Mesenchymal stem cell (in vitro differentiated cells and primary cell): Measurements from ENCODE around the gene NUBPL.

Source experiments
- DNase-seq: peaks from one replicate; pipeline ENCODE4 v3.0.0-alpha.2; 2013
- H2AFZ ChIP-seq: one replicate; pipeline ENCODE4 v1.6.1; 2013; ENCODE audit warnings: low read depth, mild to moderate bottlenecking, control low read depth, inconsistent platforms, low read length, moderate library complexity
- H2AK5ac ChIP-seq: 2 replicates; pipeline ENCODE4 v1.6.1; 2013; ENCODE audit warnings: low read length, moderate library complexity, mild to moderate bottlenecking, inconsistent platforms; ENCODE audit not compliant: severe bottlenecking
- H2BK120ac ChIP-seq: one replicate; pipeline ENCODE4 v1.6.1; 2013; ENCODE audit warnings: low read depth, mild to moderate bottlenecking, inconsistent platforms, low read length, moderate library complexity
- H2BK12ac ChIP-seq, 2 experiments: one replicate each; pipeline ENCODE4 v1.6.1; 2013; ENCODE audit warnings: inconsistent platforms in 2 of 2, low read length in 2 of 2, mild to moderate bottlenecking in 2 of 2, moderate library complexity in 2 of 2, control low read depth in 1 of 2
- H2BK15ac ChIP-seq: one replicate; pipeline ENCODE4 v1.6.1; 2013; ENCODE audit warnings: mild to moderate bottlenecking, low read depth, inconsistent platforms; ENCODE audit not compliant: poor library complexity, severe bottlenecking
- H2BK5ac ChIP-seq: 2 replicates; pipeline ENCODE4 v1.6.1; 2013; ENCODE audit warnings: low read depth, mild to moderate bottlenecking, low read length, control low read depth, inconsistent platforms; ENCODE audit not compliant: poor library complexity, severe bottlenecking
- H3K14ac ChIP-seq, 2 experiments: one replicate each; pipeline ENCODE4 v1.6.1; 2013; ENCODE audit warnings: inconsistent platforms in 2 of 2, low read length in 2 of 2, control low read depth in 1 of 2, mild to moderate bottlenecking in 1 of 2, moderate library complexity in 1 of 2
- H3K18ac ChIP-seq, 2 experiments: one replicate each; pipeline ENCODE4 v1.6.1; 2013; ENCODE audit warnings: inconsistent platforms in 2 of 2, low read length in 2 of 2, control low read depth in 1 of 2, low read depth in 1 of 2, mild to moderate bottlenecking in 1 of 2
- H3K23ac ChIP-seq, 2 experiments: one replicate each; pipeline ENCODE4 v1.6.1; 2013; ENCODE audit warnings: inconsistent platforms in 2 of 2, low read length in 2 of 2, mild to moderate bottlenecking in 2 of 2, moderate library complexity in 2 of 2, control low read depth in 1 of 2
- H3K27ac ChIP-seq: 2 replicates; pipeline ENCODE4 v1.5.1; 2013; ENCODE audit warnings: mild to moderate bottlenecking, moderate library complexity, low read length, control low read depth, inconsistent platforms; ENCODE audit not compliant: poor library complexity, severe bottlenecking
- H3K27me3 ChIP-seq, 2 experiments: 2 replicates each; pipeline versions ENCODE4 v1.6.1 to v1.7.0; 2013; ENCODE audit warnings: low read length in 2 of 2, mild to moderate bottlenecking in 2 of 2, moderate library complexity in 2 of 2, control low read depth in 1 of 2, inconsistent platforms in 1 of 2; ENCODE audit not compliant: control insufficient read depth in 1 of 2, insufficient read depth in 1 of 2
- H3K36me3 ChIP-seq, 2 experiments: 2 replicates each; pipeline versions ENCODE4 v1.6.1 to v1.7.0; 2013; ENCODE audit warnings: low read length in 2 of 2, control low read depth in 1 of 2, inconsistent platforms in 1 of 2, low read depth in 1 of 2, mild to moderate bottlenecking in 1 of 2; ENCODE audit not compliant: insufficient read depth in 2 of 2, control insufficient read depth in 1 of 2
- H3K4ac ChIP-seq, 2 experiments: one replicate each; pipeline ENCODE4 v1.6.1; 2013; ENCODE audit warnings: inconsistent platforms in 2 of 2, low read length in 2 of 2, mild to moderate bottlenecking in 2 of 2, moderate library complexity in 2 of 2, control low read depth in 1 of 2, low read depth in 1 of 2
- H3K4me1 ChIP-seq: 2 replicates; pipeline ENCODE4 v1.6.1; 2013; ENCODE audit warnings: low read depth, low read length, control low read depth; ENCODE audit not compliant: control insufficient read depth, insufficient read depth
- H3K4me2 ChIP-seq: 2 replicates; pipeline ENCODE4 v1.6.1; 2013; ENCODE audit warnings: low read length, mild to moderate bottlenecking, inconsistent platforms; ENCODE audit not compliant: poor library complexity, severe bottlenecking
- H3K4me3 ChIP-seq, 2 experiments: 2 replicates each; pipeline versions ENCODE4 v1.5.1 to v1.7.0; 2013; ENCODE audit warnings: low read length in 2 of 2, mild to moderate bottlenecking in 2 of 2, control low read depth in 1 of 2, low read depth in 1 of 2; ENCODE audit not compliant: insufficient read depth in 1 of 2
- H3K79me1 ChIP-seq: replicated peaks from 2 replicates; pipeline ENCODE4 v1.6.1; 2013; ENCODE audit warnings: mild to moderate bottlenecking, control low read depth, low read length, inconsistent platforms; ENCODE audit not compliant: poor library complexity, severe bottlenecking
- H3K9ac ChIP-seq: 2 replicates; pipeline ENCODE4 v1.7.0; 2013; ENCODE audit warnings: mild to moderate bottlenecking, low read length, moderate library complexity
- H3K9me3 ChIP-seq: 2 replicates; pipeline ENCODE4 v1.7.0; 2013; ENCODE audit warnings: mild to moderate bottlenecking, low read length; ENCODE audit not compliant: control insufficient read depth
- H4K8ac ChIP-seq: one replicate; pipeline ENCODE4 v1.6.1; 2013; ENCODE audit warnings: inconsistent platforms, mild to moderate bottlenecking, low read length, moderate library complexity
- H4K91ac ChIP-seq: one replicate; pipeline ENCODE4 v1.6.1; 2013; ENCODE audit warnings: mild to moderate bottlenecking, low read length, inconsistent platforms
- WGBS: methylation state at CpG from one replicate; pipeline ENCODE4 v1.1.7; 2013; ENCODE audit warnings: mixed read lengths; 5-methylcytosine and 5-hydroxymethylcytosine counted together

The NUBPL gene

GRCh38 chr14:31659278-31659677 is 98.1 kb downstream of the NUBPL start:
- Histone ChIP-seq H3K36me3 (no peaks in the 10 kb centered on the region), H3K27me3 (no peaks in the 10 kb centered on the region), H3K27ac (no peak overlapping the region), H3K4me2 (no peak overlapping the region), H3K9me3 (peaks cover 5% of the 10 kb centered on the region), H2BK5ac (no peak overlapping the region), H3K9ac (no peak overlapping the region), H2BK120ac (no peak overlapping the region), H2BK12ac (no peak overlapping the region), H3K4ac (no peak overlapping the region), H2AFZ (no peak overlapping the region), H3K14ac (no peak overlapping the region), H3K4me1 (no peaks in the 10 kb centered on the region), H3K79me1 (no peaks in the 10 kb centered on the region), H4K91ac (no peak overlapping the region), H3K4me3 (no peak overlapping the region), H3K18ac (no peak overlapping the region), H2BK15ac (no peak overlapping the region), H2AK5ac (no peak overlapping the region), H4K8ac (no peak overlapping the region), H3K23ac (no peak overlapping the region)
- DNase-seq = no peak
- WGBS = no CpG with 5 or more reads among the region's 1 CpG

- Histone ChIP-seq H2AK5ac (no peak overlapping the region), H2BK5ac (no peak overlapping the region), H3K4me3 (no peak overlapping the region)
These were observed 99.0 kb downstream of the NUBPL start for GRCh38 chr14:31660191-31660590.

GRCh38 chr14:31660728-31661127 is 99.5 kb downstream of the NUBPL start:
- H2AK5ac ChIP-seq = no peak overlapping the region
- no peak overlapping the region for H3K4ac ChIP-seq
- no peak for DNase-seq
- H4K8ac ChIP-seq = no peak overlapping the region
- no peaks in the 10 kb centered on the region for H3K4me1 ChIP-seq
- H3K4me3 ChIP-seq = no peak overlapping the region
- no peak overlapping the region for H3K4me2 ChIP-seq
- WGBS = no CpG with 5 or more reads among the region's 1 CpG
- no peak overlapping the region for H2BK120ac ChIP-seq
- H3K36me3 ChIP-seq = no peaks in the 10 kb centered on the region
- no peak overlapping the region for H3K9ac ChIP-seq
- H2BK5ac ChIP-seq = no peak overlapping the region
- H2BK12ac ChIP-seq = no peak overlapping the region
- no peak overlapping the region for H3K18ac ChIP-seq
- H3K79me1 ChIP-seq = no peaks in the 10 kb centered on the region
- H3K9me3 ChIP-seq = no peaks in the 10 kb centered on the region
- H3K27me3 ChIP-seq = no peaks in the 10 kb centered on the region
- no peak overlapping the region for H3K14ac ChIP-seq
- no peak overlapping the region for H2AFZ ChIP-seq
- no peak overlapping the region for H2BK15ac ChIP-seq
- H3K27ac ChIP-seq = no peak overlapping the region
- no peak overlapping the region for H4K91ac ChIP-seq
- H3K23ac ChIP-seq = no peak overlapping the region

More at GRCh38 chr14:31660191-31660590, 99.0 kb downstream of the NUBPL start:
- Histone ChIP-seq H2AFZ (no peak overlapping the region), H4K91ac (no peak overlapping the region), H4K8ac (no peak overlapping the region), H3K4me1 (no peaks in the 10 kb centered on the region), H2BK12ac (no peak overlapping the region), H3K79me1 (no peaks in the 10 kb centered on the region), H3K23ac (no peak overlapping the region), H3K4me2 (no peak overlapping the region), H2BK120ac (no peak overlapping the region), H3K36me3 (no peaks in the 10 kb centered on the region), H3K27me3 (no peaks in the 10 kb centered on the region), H3K9ac (no peak overlapping the region), H3K4ac (no peak overlapping the region), H3K18ac (no peak overlapping the region), H2BK15ac (no peak overlapping the region), H3K14ac (no peak overlapping the region), H3K27ac (no peak overlapping the region), H3K9me3 (no peaks in the 10 kb centered on the region)
- no peak for DNase-seq
- 100% methylated on average over 2 of the region's 3 CpGs for WGBS

- no peak overlapping the region for H2BK12ac ChIP-seq
- no peak overlapping the region for H3K9ac ChIP-seq
- H2BK15ac ChIP-seq = no peak overlapping the region
- H3K36me3 ChIP-seq = peaks cover 0 to 4% of the 10 kb centered on the region in 2 experiments
- peaks cover 9% of the 10 kb centered on the region for H3K9me3 ChIP-seq
- H3K4me2 ChIP-seq = no peak overlapping the region
- H3K4ac ChIP-seq = no peak overlapping the region
- no peak overlapping the region for H3K23ac ChIP-seq
- no peak overlapping the region for H2BK5ac ChIP-seq
- H4K91ac ChIP-seq = no peak overlapping the region
- no peak for DNase-seq
- no peak overlapping the region for H4K8ac ChIP-seq
- H3K79me1 ChIP-seq = no peaks in the 10 kb centered on the region
- no peaks in the 10 kb centered on the region for H3K4me1 ChIP-seq
- H3K4me3 ChIP-seq = no peak overlapping the region
- H3K27me3 ChIP-seq = no peaks in the 10 kb centered on the region
- no peak overlapping the region for H3K27ac ChIP-seq
- 95% methylated on average over 8 of the region's 8 CpGs for WGBS
- no peak overlapping the region for H2AK5ac ChIP-seq
- H3K14ac ChIP-seq = no peak overlapping the region
- H2BK120ac ChIP-seq = no peak overlapping the region
- no peak overlapping the region for H3K18ac ChIP-seq
- H2AFZ ChIP-seq = no peak overlapping the region
These were observed 107.1 kb downstream of the NUBPL start for GRCh38 chr14:31668348-31668747.
